D721Med (cell line): Measurements from ENCODE around the gene PAX8.

ENCODE experiments used
- DNase-seq: peaks from one replicate; pipeline ENCODE4 v3.0.0; 2011; ENCODE audit warnings: low spot score; ENCODE audit not compliant: insufficient read length
- FAIRE-seq: peaks from 2 replicates; lab custom pipeline; 2011; peaks lifted over from hg19 to GRCh38; lab: Jason Lieb, UNC
- TF ChIP-seq, protein P1 (sequence below): IDR thresholded peaks from 2 replicates; pipeline ENCODE4 v1.5.1; 2012; ENCODE audit warnings: mild to moderate bottlenecking, control low read depth; ENCODE audit not compliant: insufficient read depth; ENCODE audit errors: missing control alignments

Gene PAX8

DNA sequence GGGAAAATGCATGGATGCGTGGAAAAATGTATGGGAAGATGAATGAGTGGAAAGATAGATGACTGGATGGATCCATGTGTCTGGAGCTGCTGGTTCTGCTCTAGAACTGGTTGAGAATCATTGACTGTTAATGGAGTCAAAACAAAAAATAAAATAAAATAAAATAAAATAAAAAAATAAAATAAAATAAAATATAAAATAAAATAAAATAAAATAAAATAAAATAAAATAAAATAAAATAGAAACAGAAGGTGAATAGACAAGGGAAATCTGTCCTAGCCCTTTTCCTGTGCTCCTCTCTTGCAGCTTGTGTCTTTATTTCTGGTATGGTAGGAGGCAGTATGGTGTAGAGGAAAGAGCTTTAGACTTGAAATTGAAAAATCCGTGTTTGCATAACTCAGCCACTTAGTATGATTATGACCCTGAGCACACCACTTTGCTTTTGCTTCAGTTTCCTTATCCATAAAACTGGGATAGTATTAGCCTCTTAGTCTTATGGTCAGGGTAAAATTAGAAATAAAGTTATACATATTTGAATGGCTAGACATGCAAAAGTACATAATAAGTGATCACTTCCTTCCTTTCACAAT is 54.0 kb downstream of the PAX8 start:
- FAIRE-seq: no peak

DNA sequence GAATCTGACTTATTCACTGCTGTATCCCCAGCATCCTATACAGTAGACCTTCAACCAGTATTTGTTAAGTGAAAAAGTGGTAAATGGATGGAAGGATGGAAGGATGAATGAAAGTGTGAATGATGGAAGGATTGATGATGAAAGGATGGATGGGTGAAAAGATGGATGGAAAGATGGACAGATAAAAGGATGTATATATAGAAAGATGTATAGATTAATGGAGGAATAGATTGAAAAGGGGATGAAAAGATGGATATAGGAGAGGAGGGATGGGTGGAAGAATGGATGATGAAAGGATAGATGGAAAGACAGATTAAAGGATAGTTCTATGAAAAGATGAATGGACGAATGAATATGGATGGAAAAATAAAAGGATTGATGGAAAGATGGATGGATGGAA is 54.9 kb downstream of the PAX8 start:
- no peak for FAIRE-seq
- DNase-seq: no peak
- TF ChIP-seq, protein P1, sequence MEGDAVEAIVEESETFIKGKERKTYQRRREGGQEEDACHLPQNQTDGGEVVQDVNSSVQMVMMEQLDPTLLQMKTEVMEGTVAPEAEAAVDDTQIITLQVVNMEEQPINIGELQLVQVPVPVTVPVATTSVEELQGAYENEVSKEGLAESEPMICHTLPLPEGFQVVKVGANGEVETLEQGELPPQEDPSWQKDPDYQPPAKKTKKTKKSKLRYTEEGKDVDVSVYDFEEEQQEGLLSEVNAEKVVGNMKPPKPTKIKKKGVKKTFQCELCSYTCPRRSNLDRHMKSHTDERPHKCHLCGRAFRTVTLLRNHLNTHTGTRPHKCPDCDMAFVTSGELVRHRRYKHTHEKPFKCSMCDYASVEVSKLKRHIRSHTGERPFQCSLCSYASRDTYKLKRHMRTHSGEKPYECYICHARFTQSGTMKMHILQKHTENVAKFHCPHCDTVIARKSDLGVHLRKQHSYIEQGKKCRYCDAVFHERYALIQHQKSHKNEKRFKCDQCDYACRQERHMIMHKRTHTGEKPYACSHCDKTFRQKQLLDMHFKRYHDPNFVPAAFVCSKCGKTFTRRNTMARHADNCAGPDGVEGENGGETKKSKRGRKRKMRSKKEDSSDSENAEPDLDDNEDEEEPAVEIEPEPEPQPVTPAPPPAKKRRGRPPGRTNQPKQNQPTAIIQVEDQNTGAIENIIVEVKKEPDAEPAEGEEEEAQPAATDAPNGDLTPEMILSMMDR: no peak

More for the DNA sequence above, 54.0 kb downstream of the PAX8 start:
- TF ChIP-seq, protein P1: no peak
- DNase-seq: no peak

DNA sequence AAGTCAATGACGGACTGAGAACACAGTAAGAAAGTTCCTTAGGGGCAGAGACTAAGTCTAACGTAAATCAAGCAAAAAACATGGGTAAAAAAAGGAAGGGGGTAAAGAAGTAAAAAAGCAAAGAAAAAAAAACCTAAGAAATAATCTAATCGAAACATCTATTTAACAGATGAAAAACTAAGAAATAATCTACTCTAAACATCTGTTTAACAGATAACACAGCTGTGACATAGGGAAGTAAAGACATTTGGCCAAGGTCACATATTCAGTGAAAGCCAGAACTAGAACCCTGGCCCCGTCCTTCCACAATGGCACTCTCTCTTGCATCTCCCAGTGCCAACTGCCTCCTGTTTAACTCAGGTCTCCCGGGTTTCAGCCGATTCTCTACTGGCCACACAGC is 56.9 kb downstream of the PAX8 start:
- DNase-seq (no peak), FAIRE-seq (no peak)
- TF ChIP-seq, protein P1: no peak

DNA sequence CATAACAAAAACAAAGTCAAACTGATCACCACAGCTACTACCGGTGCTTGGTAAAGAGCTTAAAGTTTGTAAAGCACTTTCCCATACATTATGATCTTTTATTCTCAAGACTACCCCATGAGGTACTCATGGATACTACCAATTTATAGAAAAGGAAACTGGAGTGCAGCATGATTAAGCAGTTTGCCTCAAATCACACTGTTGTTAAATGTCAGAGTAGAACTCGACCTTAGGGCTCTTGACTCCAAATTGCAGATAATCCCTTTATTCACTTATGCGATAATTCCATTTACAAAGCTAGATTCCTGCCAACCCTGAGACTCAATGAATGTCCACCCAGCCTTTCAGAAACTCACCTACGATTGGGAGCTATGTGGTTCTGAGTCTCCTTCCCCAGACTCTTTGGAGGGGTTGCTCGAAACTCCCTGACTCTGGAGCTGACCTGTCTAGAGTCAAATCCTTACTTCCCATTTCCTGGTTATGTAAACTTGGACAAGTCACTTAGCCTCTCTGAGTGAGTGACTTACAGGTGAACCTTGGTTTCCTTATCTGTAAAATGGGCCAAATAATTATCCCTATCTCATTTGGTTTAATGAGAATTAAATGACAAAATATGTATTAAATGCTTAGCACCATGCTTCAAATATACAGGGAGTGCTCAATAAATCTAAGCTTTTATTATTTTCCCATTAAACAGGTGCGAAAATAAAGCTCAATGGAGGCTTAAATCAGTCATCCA is 57.6 kb downstream of the PAX8 start:
- DNase-seq (no peak), FAIRE-seq (no peak)
- TF ChIP-seq, protein P1: no peak

DNA sequence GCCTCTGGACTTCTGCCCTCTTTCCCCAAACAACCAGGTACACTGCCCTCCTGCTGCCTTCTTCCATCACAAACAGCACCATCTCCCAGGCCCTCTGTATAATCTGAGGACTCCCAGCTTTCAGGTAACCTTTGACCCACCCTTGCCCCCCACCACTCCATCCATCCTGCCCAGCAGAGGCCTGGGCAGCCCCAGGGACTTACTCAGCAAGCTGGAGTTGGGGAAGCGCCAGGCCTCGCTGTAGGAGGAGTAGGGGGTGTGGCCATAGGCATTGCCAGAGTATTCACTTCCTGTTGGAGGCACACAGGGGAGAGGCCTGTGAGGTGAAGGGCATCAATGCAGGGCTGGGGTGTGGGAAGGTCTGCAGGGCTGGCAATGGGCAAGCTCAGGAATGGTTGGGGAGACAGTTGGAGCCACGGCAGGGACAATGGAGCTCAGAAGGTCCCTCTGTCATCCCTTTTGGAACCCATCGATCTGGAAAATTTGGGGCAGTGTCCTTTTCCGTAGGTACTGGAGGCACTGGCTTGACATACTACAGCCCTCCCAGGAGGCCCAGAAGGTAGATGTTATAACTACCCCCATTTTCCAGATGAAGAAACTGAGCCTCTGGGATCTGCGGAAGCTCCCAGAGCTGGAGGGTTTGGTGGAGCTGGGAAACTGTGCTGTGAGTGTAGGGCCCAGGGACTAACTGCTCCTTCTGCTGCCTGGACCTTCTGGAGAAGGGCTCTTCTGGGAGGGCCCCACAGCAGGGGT is 58.7 kb downstream of the PAX8 start:
- no peak for DNase-seq
- no peak for FAIRE-seq
- TF ChIP-seq, protein P1: no peak

DNA sequence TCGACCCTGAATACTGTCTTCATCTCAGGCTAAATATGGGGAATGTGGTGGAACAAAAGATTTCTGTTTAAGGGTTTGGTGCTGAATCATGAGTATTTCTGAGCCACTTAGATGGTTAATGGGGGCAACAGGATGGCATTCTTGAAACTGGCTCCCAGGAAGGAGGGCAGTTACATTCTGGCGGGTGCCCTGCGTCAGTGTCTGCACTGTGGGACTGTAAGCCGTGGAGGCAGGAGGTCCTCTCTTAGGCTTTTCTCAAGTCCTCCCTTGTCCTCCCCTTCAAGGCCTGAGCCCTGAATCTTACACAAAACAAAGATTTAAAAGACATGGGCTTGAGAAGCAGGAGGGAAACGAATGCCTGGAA is 59.2 kb downstream of the PAX8 start:
- TF ChIP-seq, protein P1: no peak
- FAIRE-seq (no peak), DNase-seq (no peak)
